Measurements from ENCODE around the gene POM121L12.

The POM121L12 gene
- 0 reads per million in 3 donors for total RNA-seq

DNA sequence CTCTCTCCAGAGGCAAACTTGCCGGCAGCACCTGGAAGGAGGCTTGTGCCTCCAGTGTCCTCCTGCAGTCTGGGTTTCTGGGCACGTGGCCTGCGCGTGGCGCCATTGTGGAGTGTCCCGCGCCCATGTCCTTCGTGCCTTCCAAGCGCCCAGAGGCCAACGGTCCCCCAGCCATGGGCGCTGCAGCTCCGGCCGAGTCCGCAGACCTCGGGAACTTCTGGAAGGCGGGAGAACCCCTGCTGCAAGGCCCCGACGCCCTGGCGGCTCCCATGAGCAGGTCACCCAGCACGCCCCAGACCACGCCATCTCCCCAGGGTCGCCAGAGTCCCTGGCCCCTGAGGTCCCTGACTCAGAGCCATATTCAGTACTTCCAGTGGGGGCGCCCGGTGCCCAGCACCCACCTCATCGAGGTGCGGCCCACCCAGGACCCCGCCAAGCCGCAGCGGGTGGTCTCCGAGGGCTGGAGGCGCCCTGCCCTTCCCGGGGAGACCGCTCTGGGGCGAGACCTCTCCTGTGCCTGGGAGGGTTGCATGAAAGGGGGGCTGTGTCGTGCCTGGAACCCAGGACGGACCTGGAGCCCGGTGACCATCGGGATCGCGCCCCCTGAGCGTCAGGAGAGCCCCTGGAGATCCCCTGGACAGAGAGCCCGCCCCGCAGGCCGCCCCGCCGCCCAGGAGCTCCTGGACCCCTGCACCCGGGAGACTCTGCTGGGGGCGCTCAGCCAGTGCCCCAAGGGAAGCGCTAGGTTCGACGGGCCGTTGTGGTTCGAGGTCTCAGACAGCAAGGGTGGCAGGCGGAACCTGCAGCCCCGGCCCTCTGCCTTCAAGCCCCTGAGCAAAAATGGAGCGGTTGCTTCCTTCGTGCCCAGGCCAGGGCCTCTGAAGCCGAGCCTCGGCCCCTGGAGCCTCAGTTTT is at the start of gene POM121L12:
POM121L12 (plus strand) TSS at position 135 of the 914 bp plus-strand sequence; CDS start at position 174, 39 bp downstream.
- H3K27ac ChIP-seq (ENCODE audit: insufficient read depth, low read length, poor library complexity, severe bottlenecking): no peak within 1 kb of the TSS
- H3K4me1 ChIP-seq (ENCODE audit: control insufficient read depth, insufficient read depth, low read length, poor library complexity, severe bottlenecking): no peaks in the 10 kb centered on the region
- H3K9me3 ChIP-seq (ENCODE audit: control insufficient read depth, low read length): no peaks in the 10 kb centered on the region
- no peak for DNase-seq
- no peaks in the 10 kb centered on the region for H3K36me3 ChIP-seq (ENCODE audit: control insufficient read depth, insufficient read depth, low read length)
- H3K4me3 ChIP-seq (ENCODE audit: insufficient read depth, low read depth, low read length, poor library complexity, severe bottlenecking): no peak within 1 kb of the TSS
- H3K27me3 ChIP-seq (replicated peaks; ENCODE audit: control insufficient read depth, insufficient read depth, low read length, poor library complexity, severe bottlenecking): no peaks in the 10 kb centered on the region

DNA sequence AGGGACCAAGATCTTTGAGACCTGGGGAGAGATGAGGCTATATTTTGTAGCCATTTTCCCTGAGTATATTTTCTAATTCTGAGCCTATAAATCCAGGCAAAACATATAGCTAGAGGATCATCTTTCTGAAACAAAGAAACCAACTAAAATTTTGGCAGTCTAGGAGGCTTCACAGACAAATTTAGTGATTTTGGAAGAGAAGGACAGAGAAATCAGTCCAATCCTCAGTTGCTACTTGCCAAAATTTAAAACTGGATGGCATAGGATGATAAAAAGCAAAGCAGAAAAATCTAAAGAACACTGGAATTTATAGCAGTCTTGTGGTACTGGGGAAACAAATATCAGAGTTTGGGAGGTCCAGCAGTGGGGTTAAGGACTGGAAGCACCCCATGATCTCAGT is 43.4 kb upstream of the POM121L12 start:
- no peaks in the 10 kb centered on the region for H3K4me1 ChIP-seq (ENCODE audit: control insufficient read depth, insufficient read depth, low read length, poor library complexity, severe bottlenecking)
- no peaks in the 10 kb centered on the region for H3K9me3 ChIP-seq (ENCODE audit: control insufficient read depth, low read length)
- H3K27me3 ChIP-seq (replicated peaks; ENCODE audit: control insufficient read depth, insufficient read depth, low read length, poor library complexity, severe bottlenecking): no peaks in the 10 kb centered on the region
- no peaks in the 10 kb centered on the region for H3K36me3 ChIP-seq (ENCODE audit: control insufficient read depth, insufficient read depth, low read length)
- no peak for DNase-seq
- H3K4me3 ChIP-seq (ENCODE audit: insufficient read depth, low read depth, low read length, poor library complexity, severe bottlenecking): no peak overlapping the region
- H3K27ac ChIP-seq (ENCODE audit: insufficient read depth, low read length, poor library complexity, severe bottlenecking): no peak overlapping the region

DNA sequence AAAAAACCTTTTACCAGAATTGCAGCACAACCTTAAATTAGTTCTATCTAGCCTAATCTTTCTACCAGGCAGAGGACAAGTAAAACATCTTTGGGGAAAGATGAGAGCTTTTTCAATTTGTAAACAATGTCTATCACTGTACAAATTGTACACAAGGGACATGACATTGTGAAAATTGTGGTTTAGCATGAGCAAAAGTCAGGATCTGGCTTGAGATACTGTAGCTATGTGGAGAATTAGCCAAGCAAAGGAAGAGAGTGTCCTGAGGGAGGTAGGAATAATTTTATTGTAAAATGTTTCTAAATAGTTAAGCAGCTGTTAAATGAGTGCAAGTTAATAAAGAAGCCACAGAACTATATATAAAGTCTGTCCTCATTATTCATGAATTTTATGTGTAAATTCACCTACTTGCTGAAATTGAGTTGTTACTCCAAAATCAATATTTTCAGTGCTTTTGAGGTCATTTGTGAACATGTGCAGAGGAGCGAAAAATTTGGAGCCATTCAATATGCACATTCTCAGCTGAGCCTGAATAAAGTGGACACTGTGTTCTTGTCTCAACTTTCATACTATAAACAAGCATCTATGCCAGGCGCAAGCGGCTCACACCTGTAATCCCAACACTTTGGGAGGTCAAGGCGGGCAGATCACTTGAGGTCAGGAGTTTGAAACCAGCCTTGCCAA is 42.8 kb upstream of the POM121L12 start:
- no peak for DNase-seq
- H3K9me3 ChIP-seq (ENCODE audit: control insufficient read depth, low read length): no peaks in the 10 kb centered on the region
- no peak overlapping the region for H3K27ac ChIP-seq (ENCODE audit: insufficient read depth, low read length, poor library complexity, severe bottlenecking)
- H3K27me3 ChIP-seq (replicated peaks; ENCODE audit: control insufficient read depth, insufficient read depth, low read length, poor library complexity, severe bottlenecking): no peaks in the 10 kb centered on the region
- no peaks in the 10 kb centered on the region for H3K4me1 ChIP-seq (ENCODE audit: control insufficient read depth, insufficient read depth, low read length, poor library complexity, severe bottlenecking)
- H3K4me3 ChIP-seq (ENCODE audit: insufficient read depth, low read depth, low read length, poor library complexity, severe bottlenecking): no peak overlapping the region
- no peaks in the 10 kb centered on the region for H3K36me3 ChIP-seq (ENCODE audit: control insufficient read depth, insufficient read depth, low read length)

DNA sequence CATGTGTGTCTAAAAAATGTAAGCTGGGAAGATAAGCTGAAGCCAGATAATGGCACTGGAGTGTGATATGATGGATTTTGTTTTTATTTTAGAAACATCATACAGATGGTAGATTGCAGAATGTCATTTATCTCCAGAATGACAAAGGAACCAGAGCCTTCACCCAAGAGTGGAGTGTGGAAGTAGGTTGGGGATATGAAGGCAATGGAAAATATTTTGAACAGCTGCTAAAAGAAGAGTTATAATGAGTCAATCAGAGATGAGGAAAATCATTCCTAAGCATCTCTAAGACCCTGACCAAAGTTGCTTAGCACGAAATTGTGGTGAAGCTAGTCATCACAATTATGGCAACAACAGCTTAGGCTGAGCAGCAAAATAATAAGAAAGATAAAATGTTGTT is 39.8 kb upstream of the POM121L12 start:
- no peaks in the 10 kb centered on the region for H3K4me1 ChIP-seq (ENCODE audit: control insufficient read depth, insufficient read depth, low read length, poor library complexity, severe bottlenecking)
- H3K36me3 ChIP-seq (ENCODE audit: control insufficient read depth, insufficient read depth, low read length): no peaks in the 10 kb centered on the region
- no peak overlapping the region for H3K27ac ChIP-seq (ENCODE audit: insufficient read depth, low read length, poor library complexity, severe bottlenecking)
- H3K4me3 ChIP-seq (ENCODE audit: insufficient read depth, low read depth, low read length, poor library complexity, severe bottlenecking): no peak overlapping the region
- no peaks in the 10 kb centered on the region for H3K27me3 ChIP-seq (replicated peaks; ENCODE audit: control insufficient read depth, insufficient read depth, low read length, poor library complexity, severe bottlenecking)
- no peaks in the 10 kb centered on the region for H3K9me3 ChIP-seq (ENCODE audit: control insufficient read depth, low read length)
- no peak for DNase-seq

DNA sequence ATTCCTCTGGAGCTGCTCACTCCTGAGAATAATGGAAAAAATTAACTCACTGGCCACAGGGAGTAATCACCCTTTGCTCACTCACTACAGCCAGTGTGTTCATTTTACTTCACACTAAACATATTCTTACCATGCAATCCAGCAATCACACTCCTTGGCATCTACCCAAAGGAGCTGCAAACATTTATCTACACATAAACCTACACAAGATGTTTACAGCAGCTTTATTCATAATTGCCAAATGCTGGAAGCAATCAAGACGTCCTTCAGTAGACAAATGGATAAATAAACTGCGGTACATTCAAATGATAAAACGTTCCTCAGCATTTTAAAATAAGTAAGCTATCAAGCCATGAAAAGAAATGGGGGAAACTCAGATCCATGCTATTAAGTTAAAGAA is 34.2 kb upstream of the POM121L12 start:
- Histone ChIP-seq H3K4me3 (ENCODE audit: insufficient read depth, low read depth, low read length, poor library complexity, severe bottlenecking) (no peak overlapping the region), H3K36me3 (ENCODE audit: control insufficient read depth, insufficient read depth, low read length) (no peaks in the 10 kb centered on the region), H3K27me3 (replicated peaks; ENCODE audit: control insufficient read depth, insufficient read depth, low read length, poor library complexity, severe bottlenecking) (no peaks in the 10 kb centered on the region), H3K9me3 (ENCODE audit: control insufficient read depth, low read length) (no peaks in the 10 kb centered on the region), H3K4me1 (ENCODE audit: control insufficient read depth, insufficient read depth, low read length, poor library complexity, severe bottlenecking) (no peaks in the 10 kb centered on the region), H3K27ac (ENCODE audit: insufficient read depth, low read length, poor library complexity, severe bottlenecking) (no peak overlapping the region)
- DNase-seq: no peak

DNA sequence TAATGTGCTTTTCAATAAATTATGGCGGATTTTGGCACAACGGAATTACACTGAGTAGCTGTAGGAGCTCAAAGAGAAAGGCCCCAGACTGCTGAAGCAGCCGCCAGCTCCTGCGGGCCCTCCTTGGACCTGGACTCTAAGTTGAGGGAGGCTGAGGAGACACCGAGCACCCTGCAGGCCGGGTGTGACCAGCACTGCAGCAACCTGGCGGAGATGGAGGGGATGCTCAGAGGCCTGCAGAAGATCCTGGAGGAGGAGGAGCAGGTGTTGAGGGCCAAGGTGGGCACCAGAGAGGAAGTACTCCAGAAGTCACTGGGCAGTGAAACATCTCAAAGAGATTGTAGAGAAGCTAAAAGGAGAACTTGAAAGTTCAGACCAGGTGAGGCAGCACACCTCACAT is 33.0 kb upstream of the POM121L12 start:
- no peak for DNase-seq
- Histone ChIP-seq H3K9me3 (ENCODE audit: control insufficient read depth, low read length) (no peaks in the 10 kb centered on the region), H3K27ac (ENCODE audit: insufficient read depth, low read length, poor library complexity, severe bottlenecking) (no peak overlapping the region), H3K4me3 (ENCODE audit: insufficient read depth, low read depth, low read length, poor library complexity, severe bottlenecking) (no peak overlapping the region), H3K27me3 (replicated peaks; ENCODE audit: control insufficient read depth, insufficient read depth, low read length, poor library complexity, severe bottlenecking) (no peaks in the 10 kb centered on the region), H3K36me3 (ENCODE audit: control insufficient read depth, insufficient read depth, low read length) (no peaks in the 10 kb centered on the region), H3K4me1 (ENCODE audit: control insufficient read depth, insufficient read depth, low read length, poor library complexity, severe bottlenecking) (no peaks in the 10 kb centered on the region)

DNA sequence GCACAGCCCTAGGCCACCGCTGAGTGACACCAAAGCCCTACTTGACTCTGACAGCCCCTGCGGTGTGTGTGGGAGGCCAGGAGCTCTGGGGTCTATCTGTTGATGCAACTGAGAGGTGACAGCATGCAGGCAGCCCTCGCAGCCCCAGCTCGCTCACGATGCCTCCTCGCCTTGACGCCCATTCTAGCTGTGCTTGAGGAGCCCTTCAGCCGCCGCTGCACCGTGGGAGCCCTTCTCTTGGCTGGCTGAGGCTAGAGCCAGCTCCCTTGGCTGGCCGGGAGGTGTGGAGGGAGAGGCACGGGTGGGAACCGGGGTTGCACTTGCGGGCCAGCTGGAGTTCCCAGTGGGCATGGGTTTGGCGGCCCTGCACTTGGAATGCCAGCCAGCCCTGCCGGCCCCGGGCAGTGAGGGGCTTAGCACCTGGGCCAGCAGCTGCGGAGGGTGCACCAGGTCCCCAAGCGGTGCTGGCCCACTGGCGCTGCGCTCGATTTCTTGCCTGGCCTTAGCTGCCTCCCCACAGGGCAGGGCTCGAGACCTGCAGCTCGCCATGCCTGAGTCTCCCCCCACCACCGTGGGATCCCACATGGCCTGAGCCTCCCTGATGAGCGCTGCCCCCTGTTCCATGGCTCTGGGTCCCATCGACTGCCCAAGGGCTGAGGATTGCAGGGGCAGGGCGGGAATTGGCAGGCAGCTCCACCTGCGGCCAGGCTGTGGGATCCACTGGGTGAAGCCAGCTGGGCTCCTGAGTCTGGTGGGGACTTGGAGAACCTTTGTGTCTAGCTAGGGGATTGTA is 31.6 kb upstream of the POM121L12 start:
- H3K4me3 ChIP-seq (ENCODE audit: insufficient read depth, low read depth, low read length, poor library complexity, severe bottlenecking): no peak overlapping the region
- no peak overlapping the region for H3K27ac ChIP-seq (ENCODE audit: insufficient read depth, low read length, poor library complexity, severe bottlenecking)
- H3K4me1 ChIP-seq (ENCODE audit: control insufficient read depth, insufficient read depth, low read length, poor library complexity, severe bottlenecking): no peaks in the 10 kb centered on the region
- no peaks in the 10 kb centered on the region for H3K36me3 ChIP-seq (ENCODE audit: control insufficient read depth, insufficient read depth, low read length)
- H3K9me3 ChIP-seq (ENCODE audit: control insufficient read depth, low read length): no peaks in the 10 kb centered on the region
- no peak for DNase-seq
- no peaks in the 10 kb centered on the region for H3K27me3 ChIP-seq (replicated peaks; ENCODE audit: control insufficient read depth, insufficient read depth, low read length, poor library complexity, severe bottlenecking)

DNA sequence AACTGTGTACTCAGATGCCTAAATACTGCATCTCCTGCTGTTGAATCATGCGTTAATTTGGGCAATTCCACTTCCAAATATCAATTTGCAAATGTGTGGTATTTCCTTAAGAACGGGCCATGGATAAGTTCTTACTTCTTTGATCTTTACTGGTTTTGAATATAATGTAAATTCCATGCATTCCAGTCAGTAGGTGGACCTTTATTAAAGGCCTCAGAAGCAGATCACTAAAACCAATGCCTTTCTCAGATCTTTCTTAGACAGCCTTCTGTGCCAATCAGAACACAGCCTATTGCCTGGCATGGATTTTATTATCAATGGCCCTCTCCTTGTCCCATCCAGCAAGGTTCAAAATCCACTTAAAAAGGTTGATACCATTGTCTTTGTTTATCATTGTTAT is 21.5 kb upstream of the POM121L12 start:
- no peaks in the 10 kb centered on the region for H3K27me3 ChIP-seq (replicated peaks; ENCODE audit: control insufficient read depth, insufficient read depth, low read length, poor library complexity, severe bottlenecking)
- no peak overlapping the region for H3K4me3 ChIP-seq (ENCODE audit: insufficient read depth, low read depth, low read length, poor library complexity, severe bottlenecking)
- H3K27ac ChIP-seq (ENCODE audit: insufficient read depth, low read length, poor library complexity, severe bottlenecking): no peak overlapping the region
- H3K9me3 ChIP-seq (ENCODE audit: control insufficient read depth, low read length): no peaks in the 10 kb centered on the region
- H3K4me1 ChIP-seq (ENCODE audit: control insufficient read depth, insufficient read depth, low read length, poor library complexity, severe bottlenecking): no peaks in the 10 kb centered on the region
- no peaks in the 10 kb centered on the region for H3K36me3 ChIP-seq (ENCODE audit: control insufficient read depth, insufficient read depth, low read length)
- no peak for DNase-seq

DNA sequence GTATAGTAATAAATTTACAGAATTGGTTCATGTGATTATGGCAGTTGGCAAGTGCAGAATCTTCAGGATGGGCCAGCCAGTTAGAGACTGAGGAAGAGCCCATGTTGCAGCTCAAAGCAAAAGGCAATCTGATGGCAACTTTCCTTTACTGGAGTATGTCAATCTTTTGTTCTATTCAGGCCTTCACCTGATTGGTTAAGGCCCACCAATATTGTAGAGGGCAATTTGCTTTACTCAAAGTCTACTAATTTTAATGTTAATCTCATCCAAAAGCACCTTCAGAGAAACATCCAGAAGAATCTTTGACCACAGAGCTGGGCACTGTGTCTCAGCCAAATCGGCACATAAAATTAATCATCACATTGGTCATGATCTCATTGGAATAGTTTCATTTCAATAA is 20.0 kb upstream of the POM121L12 start:
- no peak overlapping the region for H3K4me3 ChIP-seq (ENCODE audit: insufficient read depth, low read depth, low read length, poor library complexity, severe bottlenecking)
- no peak for DNase-seq
- H3K27ac ChIP-seq (ENCODE audit: insufficient read depth, low read length, poor library complexity, severe bottlenecking): no peak overlapping the region
- H3K4me1 ChIP-seq (ENCODE audit: control insufficient read depth, insufficient read depth, low read length, poor library complexity, severe bottlenecking): no peaks in the 10 kb centered on the region
- H3K9me3 ChIP-seq (ENCODE audit: control insufficient read depth, low read length): no peaks in the 10 kb centered on the region
- H3K36me3 ChIP-seq (ENCODE audit: control insufficient read depth, insufficient read depth, low read length): no peaks in the 10 kb centered on the region
- H3K27me3 ChIP-seq (replicated peaks; ENCODE audit: control insufficient read depth, insufficient read depth, low read length, poor library complexity, severe bottlenecking): no peaks in the 10 kb centered on the region

Measured in effector memory CD4-positive, alpha-beta T cell (primary cell).